Glutamatergic neuron (in vitro differentiated cells): Measurements from ENCODE around the gene CISTR. TPM values are rescaled to one million over a fixed set of nuclear protein-coding genes. Genes with fewer than 3 reads are reported as not detected.
"Not testable (repeated sequence)": the region's sequence is repeated elsewhere in the genome, so short reads cannot be mapped to it uniquely, and the experiment has no call there.

ENCODE experiments used
- DNase-seq: peaks from one replicate; pipeline ENCODE4 v3.0.0; 2022
- H3K27ac Mint-ChIP-seq: one replicate; pipeline ENCODE4 v1.8.0; 2020; ENCODE audit warnings: mild to moderate bottlenecking, mixed read lengths, inconsistent platforms; ENCODE audit not compliant: unreplicated experiment
- H3K27me3 Mint-ChIP-seq: one replicate; pipeline ENCODE4 v1.8.0; 2020; ENCODE audit warnings: mild to moderate bottlenecking, moderate library complexity, mixed read lengths, inconsistent platforms; ENCODE audit not compliant: unreplicated experiment
- H3K36me3 Mint-ChIP-seq: one replicate; pipeline ENCODE4 v1.8.0; 2020; ENCODE audit warnings: mild to moderate bottlenecking, mixed read lengths, inconsistent platforms; ENCODE audit not compliant: unreplicated experiment
- H3K4me1 Mint-ChIP-seq: one replicate; pipeline ENCODE4 v1.8.0; 2020; ENCODE audit warnings: mild to moderate bottlenecking, low read depth, mixed read lengths, inconsistent platforms; ENCODE audit not compliant: unreplicated experiment
- H3K4me3 Mint-ChIP-seq: one replicate; pipeline ENCODE4 v1.8.0; 2020; ENCODE audit warnings: mild to moderate bottlenecking, mixed read lengths, inconsistent platforms; ENCODE audit not compliant: unreplicated experiment
- H3K9me3 Mint-ChIP-seq: one replicate; pipeline ENCODE4 v1.8.0; 2020; ENCODE audit warnings: mild to moderate bottlenecking, moderate library complexity, mixed read lengths, inconsistent platforms; ENCODE audit not compliant: unreplicated experiment
- CTCF ChIP-seq: fragments of 200-600 bp; sonication (generic); IDR thresholded peaks from one replicate; pipeline ENCODE4 v1.5.0; 2021; ENCODE audit not compliant: partially characterized antibody, unreplicated experiment
- total RNA-seq: library from RNA; stranded (reverse); fragmentation: NEBNext Ultra II Directional; extraction: Animal tissue kit (Norgen Biotek cat#: 25700); gene quantifications from one replicate; pipeline ENCODE4 v1.2.1, GENCODE V29; 2021; ENCODE audit not compliant: unreplicated experiment

Gene CISTR
- total RNA-seq, 1 donor from 2014 or later, result not detected

GRCh38 chr12:53765891-53766290, 14.1 kb upstream of the CISTR start:
- TF ChIP-seq CTCF, result no peak
- Mint-ChIP-seq H3K4me1 (peaks cover 5% of the 10 kb centered on the region), H3K9me3 (peaks cover 2% of the 10 kb centered on the region), H3K27me3 (peaks cover 4% of the 10 kb centered on the region), H3K4me3 (no peak overlapping the region), H3K36me3 (no peaks in the 10 kb centered on the region), H3K27ac (no peak overlapping the region)
- no peak for DNase-seq

GRCh38 chr12:53764615-53765014, 12.8 kb upstream of the CISTR start:
- Mint-ChIP-seq H3K4me3 (no peak overlapping the region), H3K4me1 (peaks cover 9% of the 10 kb centered on the region), H3K36me3 (no peaks in the 10 kb centered on the region), H3K27ac (no peak overlapping the region), H3K27me3 (peaks cover 4% of the 10 kb centered on the region), H3K9me3 (peaks cover 2% of the 10 kb centered on the region)
- DNase-seq, result no peak
- no peak for TF ChIP-seq CTCF

GRCh38 chr12:53762793-53763192, 11.0 kb upstream of the CISTR start:
- H3K4me1 Mint-ChIP-seq, result peaks cover 14% of the 10 kb centered on the region
- H3K36me3 Mint-ChIP-seq, DNase-seq, H3K27ac Mint-ChIP-seq, H3K27me3 Mint-ChIP-seq, H3K9me3 Mint-ChIP-seq, H3K4me3 Mint-ChIP-seq: not testable (repeated sequence)

- H3K4me1 Mint-ChIP-seq, result peaks cover 17% of the 10 kb centered on the region
- peaks cover 6% of the 10 kb centered on the region for H3K9me3 Mint-ChIP-seq
- no peaks in the 10 kb centered on the region for H3K36me3 Mint-ChIP-seq
- no peak for DNase-seq
- H3K27ac Mint-ChIP-seq, result no peak overlapping the region
- peaks cover 4% of the 10 kb centered on the region for H3K27me3 Mint-ChIP-seq
- H3K4me3 Mint-ChIP-seq, result no peak overlapping the region
- TF ChIP-seq CTCF, result no peak
Measured at GRCh38 chr12:53761306-53761705, 9.5 kb upstream of the CISTR start.

GRCh38 chr12:53759261-53759660, 7.5 kb upstream of the CISTR start:
- no peak overlapping the region for H3K4me3 Mint-ChIP-seq
- DNase-seq, result no peak
- H3K4me1 Mint-ChIP-seq, result peaks cover 20% of the 10 kb centered on the region
- H3K27me3 Mint-ChIP-seq, result peaks cover 4% of the 10 kb centered on the region
- no peak for TF ChIP-seq CTCF
- H3K36me3 Mint-ChIP-seq, result no peaks in the 10 kb centered on the region
- H3K27ac Mint-ChIP-seq, result no peak overlapping the region
- H3K9me3 Mint-ChIP-seq, result peaks cover 6% of the 10 kb centered on the region

- Mint-ChIP-seq H3K36me3 (no peaks in the 10 kb centered on the region), H3K9me3 (peaks cover 6% of the 10 kb centered on the region), H3K4me3 (peak overlapping the region; percentile 35), H3K4me1 (peaks cover 20% of the 10 kb centered on the region), H3K27ac (peak overlapping the region; percentile 49), H3K27me3 (peaks cover 4% of the 10 kb centered on the region)
- no peak for DNase-seq
- no peak for TF ChIP-seq CTCF
Measured at GRCh38 chr12:53758730-53759103, 6.9 kb upstream of the CISTR start.
